Measurements from ENCODE around the gene USP11.

DNA sequence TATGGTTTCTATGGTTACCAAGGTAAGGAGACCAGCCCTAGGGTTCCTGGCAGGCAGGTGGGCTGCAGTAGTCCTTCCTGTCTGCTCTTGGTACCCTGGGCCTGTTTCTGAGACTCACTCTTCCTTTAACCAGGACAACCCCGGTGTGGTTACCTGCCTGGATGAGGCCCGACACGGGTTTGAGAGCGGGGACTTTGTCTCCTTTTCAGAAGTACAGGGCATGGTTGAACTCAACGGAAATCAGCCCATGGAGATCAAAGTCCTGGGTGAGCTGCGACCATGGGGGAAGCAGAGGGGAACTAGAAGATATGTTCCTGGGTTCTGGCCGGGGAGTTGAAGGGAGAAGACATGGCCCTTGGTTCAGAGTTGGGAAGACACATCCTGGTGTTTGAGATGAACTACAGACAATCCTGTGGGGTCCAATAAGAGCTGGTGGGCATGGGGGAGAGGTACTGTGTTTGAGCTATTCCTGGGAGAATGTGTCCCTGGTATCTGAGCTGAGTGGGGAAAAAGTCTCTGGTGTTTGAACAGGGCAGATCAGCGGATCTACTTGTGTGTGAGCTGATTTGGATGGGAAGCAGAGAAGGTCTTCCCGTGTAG is 31.4 kb upstream of the USP11 start:
- TF ChIP-seq CTCF (IDR thresholded peaks at IDR 0.05; ENCODE audit: control extremely low read depth in 1 of 3, insufficient read depth in 1 of 3, low read depth in 1 of 3, low read length in 3 of 3) (no peak), POLR2A (IDR thresholded peaks at IDR 0.05; ENCODE audit: control extremely low read depth in 1 of 2, low read depth in 2 of 2, low read length in 2 of 2) (no peak), RAD21 (IDR thresholded peaks at IDR 0.05 in 1 of 2, conservative IDR thresholded peaks at IDR 0.05 in 1 of 2; ENCODE audit: low read depth in 2 of 2, low read length in 2 of 2) (no peak)

Measured in H1 (cell line).